ENCODE measurements around the gene NLGN1.

The NLGN1 gene

GRCh38 chr3:173796405-173796804 lies 398.9 kb downstream of the NLGN1 start:
- H3K27ac ChIP-seq (ENCODE audit: low read depth, low read length, poor library complexity, severe bottlenecking), result no peak overlapping the region
- no peak overlapping the region for H2AFZ ChIP-seq (ENCODE audit: low read length)
- no peaks in the 10 kb centered on the region for H3K36me3 ChIP-seq (ENCODE audit: insufficient read depth, low read length)
- H3K4me2 ChIP-seq (ENCODE audit: low read length), result no peak overlapping the region
- H3K9me2 ChIP-seq (ENCODE audit: low read depth, low read length), result no peaks in the 10 kb centered on the region
- H3K27me3 ChIP-seq (ENCODE audit: insufficient read depth, low read length), result no peaks in the 10 kb centered on the region
- no peaks in the 10 kb centered on the region for H3K79me2 ChIP-seq (ENCODE audit: insufficient read depth, low read length)
- TF ChIP-seq EZH2 (IDR thresholded peaks at IDR 0.05; ENCODE audit: borderline replicate concordance, low read length), result no peak
- no peak for TF ChIP-seq CTCF (IDR thresholded peaks at IDR 0.05; ENCODE audit: low read length)
- H3K9ac ChIP-seq (ENCODE audit: low read length), result no peak overlapping the region
- no peaks in the 10 kb centered on the region for H3F3A ChIP-seq (ENCODE audit: insufficient read depth, low read length)
- no peaks in the 10 kb centered on the region for H3K4me1 ChIP-seq (ENCODE audit: insufficient read depth, low read length, severe bottlenecking)
- no peaks in the 10 kb centered on the region for H4K20me1 ChIP-seq (ENCODE audit: insufficient read depth, low read length)
- no peak overlapping the region for H3K4me3 ChIP-seq (ENCODE audit: low read depth, low read length, poor library complexity, severe bottlenecking)
- no peaks in the 10 kb centered on the region for H3K9me3 ChIP-seq (ENCODE audit: low read length)

GRCh38 chr3:173796890-173797289 lies 399.3 kb downstream of the NLGN1 start:
- TF ChIP-seq EZH2 (IDR thresholded peaks at IDR 0.05; ENCODE audit: borderline replicate concordance, low read length) (no peak), CTCF (IDR thresholded peaks at IDR 0.05; ENCODE audit: low read length) (no peak)
- Histone ChIP-seq H3F3A (ENCODE audit: insufficient read depth, low read length) (no peaks in the 10 kb centered on the region), H3K4me1 (ENCODE audit: insufficient read depth, low read length, severe bottlenecking) (no peaks in the 10 kb centered on the region), H2AFZ (ENCODE audit: low read length) (no peak overlapping the region), H3K9ac (ENCODE audit: low read length) (no peak overlapping the region), H3K27ac (ENCODE audit: low read depth, low read length, poor library complexity, severe bottlenecking) (no peak overlapping the region), H3K4me2 (ENCODE audit: low read length) (no peak overlapping the region), H4K20me1 (ENCODE audit: insufficient read depth, low read length) (no peaks in the 10 kb centered on the region), H3K9me3 (ENCODE audit: low read length) (no peaks in the 10 kb centered on the region), H3K79me2 (ENCODE audit: insufficient read depth, low read length) (no peaks in the 10 kb centered on the region), H3K27me3 (ENCODE audit: insufficient read depth, low read length) (no peaks in the 10 kb centered on the region), H3K9me2 (ENCODE audit: low read depth, low read length) (no peaks in the 10 kb centered on the region), H3K36me3 (ENCODE audit: insufficient read depth, low read length) (no peaks in the 10 kb centered on the region), H3K4me3 (ENCODE audit: low read depth, low read length, poor library complexity, severe bottlenecking) (no peak overlapping the region)

GRCh38 chr3:173799060-173799816 lies 401.7 kb downstream of the NLGN1 start:
- H3K79me2 ChIP-seq (ENCODE audit: insufficient read depth, low read length), result no peaks in the 10 kb centered on the region
- H3K4me3 ChIP-seq (ENCODE audit: low read depth, low read length, poor library complexity, severe bottlenecking), result no peak overlapping the region
- no peaks in the 10 kb centered on the region for H3K9me3 ChIP-seq (ENCODE audit: low read length)
- no peak overlapping the region for H2AFZ ChIP-seq (ENCODE audit: low read length)
- H3K27ac ChIP-seq (ENCODE audit: low read depth, low read length, poor library complexity, severe bottlenecking), result no peak overlapping the region
- H3K27me3 ChIP-seq (ENCODE audit: insufficient read depth, low read length), result no peaks in the 10 kb centered on the region
- H4K20me1 ChIP-seq (ENCODE audit: insufficient read depth, low read length), result no peaks in the 10 kb centered on the region
- H3F3A ChIP-seq (ENCODE audit: insufficient read depth, low read length), result no peaks in the 10 kb centered on the region
- no peak overlapping the region for H3K9ac ChIP-seq (ENCODE audit: low read length)
- no peak overlapping the region for H3K4me2 ChIP-seq (ENCODE audit: low read length)
- no peaks in the 10 kb centered on the region for H3K36me3 ChIP-seq (ENCODE audit: insufficient read depth, low read length)
- no peaks in the 10 kb centered on the region for H3K4me1 ChIP-seq (ENCODE audit: insufficient read depth, low read length, severe bottlenecking)
- H3K9me2 ChIP-seq (ENCODE audit: low read depth, low read length), result no peaks in the 10 kb centered on the region
- TF ChIP-seq EZH2 (IDR thresholded peaks at IDR 0.05; ENCODE audit: borderline replicate concordance, low read length), result no peak
- no peak for TF ChIP-seq CTCF (IDR thresholded peaks at IDR 0.05; ENCODE audit: low read length)

Measured in OCI-LY1 (cell line).